ENCODE measurements around the gene CFAP410. TPM values are rescaled to one million over a fixed set of nuclear protein-coding genes. Genes with fewer than 3 reads are reported as not detected.
"Not testable (repeated sequence)": the region's sequence is repeated elsewhere in the genome, so short reads cannot be mapped to it uniquely, and the experiment has no call there.

CFAP410 gene
- total and polyA plus RNA-seq, 2 of the 13 experiments (the other 11 are each of a cell fraction or from before 2014, with no cell fraction given) = 8.0 to 20.1 TPM

- peak; percentile 65 for TF ChIP-seq HNF4A (CRISPR knock-in tag; IDR thresholded peaks at IDR 0.05)
- TF ChIP-seq ZBED4 (CRISPR knock-in tag; IDR thresholded peaks at IDR 0.05; ENCODE audit: borderline replicate concordance) = peak; percentile 54; the same call in 1 of the 2 replicates
- peak; percentile 74; the same call in 1 of the 2 replicates for TF ChIP-seq HDAC2 (CRISPR knock-in tag; IDR thresholded peaks at IDR 0.05)
- peak; percentile 56; the same call in 1 of the 2 replicates for TF ChIP-seq THAP9 (CRISPR knock-in tag; IDR thresholded peaks at IDR 0.05; ENCODE audit: borderline replicate concordance)
- TF ChIP-seq DPF2 (CRISPR knock-in tag; IDR thresholded peaks at IDR 0.05; ENCODE audit: borderline replicate concordance, low read depth) = peak; percentile 40; the same call in 1 of the 2 replicates
- TF ChIP-seq FOXC1 (CRISPR knock-in tag; IDR thresholded peaks at IDR 0.05; ENCODE audit: borderline replicate concordance) = peak; percentile 40; the same call in 1 of the 2 replicates
- TF ChIP-seq MED1 (CRISPR knock-in tag; IDR thresholded peaks at IDR 0.05) = 0 out of 2 replicates have a peak, but pooled peaks have one; percentile 52
- TF ChIP-seq MIXL1 (CRISPR knock-in tag; IDR thresholded peaks at IDR 0.05) = peak; percentile 63; the same call in 1 of the 2 replicates
- peak; percentile 87 for TF ChIP-seq ZNF629 (CRISPR knock-in tag; conservative IDR thresholded peaks at IDR 0.05)
- 0 out of 2 replicates have a peak, but pooled peaks have one; percentile 74 for TF ChIP-seq MTF2 (CRISPR knock-in tag; IDR thresholded peaks at IDR 0.05; ENCODE audit: borderline replicate concordance)
- TF ChIP-seq TEAD3 (CRISPR knock-in tag; optimal IDR thresholded peaks at IDR 0.05; ENCODE audit: borderline replicate concordance) = peak; percentile 26
- not testable (repeated sequence) for TF ChIP-seq EP300 (IDR thresholded peaks at IDR 0.05; ENCODE audit: low read depth in 2 of 2, low read length in 2 of 2)
- TF ChIP-seq EP300 (CRISPR knock-in tag; IDR thresholded peaks at IDR 0.05; ENCODE audit: borderline replicate concordance) = peak; percentile 25; the same call in 1 of the 2 replicates
- peak; percentile 13; the same call in 1 of the 2 replicates for TF ChIP-seq CBX5 (CRISPR knock-in tag; IDR thresholded peaks at IDR 0.05; ENCODE audit: borderline replicate concordance)
- TF ChIP-seq ZNF564 (CRISPR knock-in tag; IDR thresholded peaks at IDR 0.05) = 0 out of 2 replicates have a peak, but pooled peaks have one; percentile 15
- TF ChIP-seq FOXO4 (CRISPR knock-in tag; conservative IDR thresholded peaks at IDR 0.05) = 0 out of 2 replicates have a peak, but pooled peaks have one; percentile 76
- TF ChIP-seq ZMYM3 (CRISPR knock-in tag; IDR thresholded peaks at IDR 0.05) = peak; percentile 83
- peak; percentile 65; the same call in 1 of the 2 replicates for TF ChIP-seq ZNF556 (CRISPR knock-in tag; IDR thresholded peaks at IDR 0.05; ENCODE audit: borderline replicate concordance)
- 0 out of 2 replicates have a peak, but pooled peaks have one; percentile 9 for TF ChIP-seq IRF9 (CRISPR knock-in tag; IDR thresholded peaks at IDR 0.05; ENCODE audit: borderline replicate concordance)
Observed at GRCh38 chr21:44302573-44303401, 36.4 kb downstream of the CFAP410 start (continued).
